T follicular helper cell (primary cell): ENCODE data around the gene DBP.
"Not testable (repeated sequence)": the region's sequence is repeated elsewhere in the genome, so short reads cannot be mapped to it uniquely, and the experiment has no call there.

Source experiments
- DNase-seq: peaks from one replicate; pipeline ENCODE4 v3.0.0-alpha.2; 2020; ENCODE audit warnings: low read depth

DBP gene

GRCh38 chr19:48665786-48666185 is 28.6 kb upstream of the DBP start:
- no peak for DNase-seq

GRCh38 chr19:48664476-48664875 is 27.3 kb upstream of the DBP start:
- no peak for DNase-seq

- DNase-seq = no peak
These were observed 26.5 kb upstream of the DBP start for GRCh38 chr19:48663667-48664066.

- DNase-seq = no peak
These were observed 24.5 kb upstream of the DBP start for GRCh38 chr19:48661711-48662090.

GRCh38 chr19:48660852-48661710 is 23.9 kb upstream of the DBP start:
- DNase-seq = peak; percentile 56

- DNase-seq = no peak
These were observed 22.6 kb upstream of the DBP start for GRCh38 chr19:48659768-48660167.

GRCh38 chr19:48658483-48658882 is 21.3 kb upstream of the DBP start:
- DNase-seq = no peak

- DNase-seq = not testable (repeated sequence)
These were observed 20.6 kb upstream of the DBP start for GRCh38 chr19:48657828-48658227.

- DNase-seq = no peak
These were observed 19.8 kb upstream of the DBP start for GRCh38 chr19:48656840-48657474.

GRCh38 chr19:48654299-48655059 is 17.3 kb upstream of the DBP start:
- DNase-seq = no peak

GRCh38 chr19:48651683-48652048 is 14.5 kb upstream of the DBP start:
- no peak for DNase-seq

- DNase-seq = no peak
These were observed 13.9 kb upstream of the DBP start for GRCh38 chr19:48650974-48651682.

GRCh38 chr19:48648134-48648533 is 11.0 kb upstream of the DBP start:
- DNase-seq = no peak

GRCh38 chr19:48646722-48647216 is 9.6 kb upstream of the DBP start:
- no peak for DNase-seq

- peak; percentile 91 for DNase-seq
These were observed 9.0 kb upstream of the DBP start, which contains the start of gene CA11 for GRCh38 chr19:48646001-48646721. TSS of gene CA11 (minus strand) at chr19:48646187. CDS start at chr19:48645632, 555 bp downstream.

GRCh38 chr19:48645620-48646000 is 8.4 kb upstream of the DBP start:
- DNase-seq = no peak

GRCh38 chr19:48644839-48645619 is 7.8 kb upstream of the DBP start:
- peak; percentile 62 for DNase-seq

GRCh38 chr19:48644355-48644754 is 7.2 kb upstream of the DBP start:
- DNase-seq = no peak

GRCh38 chr19:48642862-48643261 is 5.7 kb upstream of the DBP start:
- DNase-seq = no peak

- DNase-seq = no peak
These were observed 4.7 kb upstream of the DBP start for GRCh38 chr19:48641850-48642249.
